ENCODE data around the gene ZNF311.
A peak's percentile ranks its signal among the peaks of the same experiment; 100 is the strongest.

The ZNF311 gene

DNA sequence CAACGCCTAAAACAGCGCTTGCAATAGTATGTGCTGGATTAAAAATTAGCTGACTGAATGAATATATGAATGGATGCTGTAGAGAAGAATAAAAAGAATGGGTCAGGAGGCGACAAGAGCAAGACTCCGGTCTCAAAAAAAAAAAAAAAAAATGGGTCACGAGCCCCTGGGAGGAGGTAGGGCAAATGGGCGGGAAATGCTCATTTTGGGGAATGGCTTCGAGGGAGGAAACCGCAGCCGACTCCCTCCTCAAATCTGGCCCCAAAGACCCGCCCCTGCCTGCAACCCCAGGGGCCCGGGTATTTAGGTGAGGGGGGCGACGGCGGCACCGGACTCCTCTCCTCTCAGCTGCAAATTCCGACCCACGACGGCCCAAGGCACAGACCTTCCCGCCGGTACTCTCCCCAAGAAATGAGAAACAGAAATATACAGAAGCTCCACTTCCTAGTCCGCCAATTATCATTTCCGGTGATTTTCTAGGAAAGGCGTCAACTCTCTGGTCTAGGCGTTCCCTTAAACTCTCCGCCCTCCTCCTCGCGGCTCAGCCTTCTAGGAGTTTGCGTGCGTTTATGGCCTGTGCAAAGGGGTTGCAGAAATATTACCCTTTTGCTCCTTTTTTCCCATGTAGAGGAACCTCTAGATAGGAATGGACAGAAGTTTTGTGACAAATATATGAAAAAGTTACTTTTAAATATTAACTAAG is at the start of gene ZNF311:
TSS of gene ZNF311 (minus strand) at position 133 of the 703 bp plus-strand sequence. CDS start 1,361 bp downstream, outside the sequence.
- DNase-seq: peak; percentile 58

DNA sequence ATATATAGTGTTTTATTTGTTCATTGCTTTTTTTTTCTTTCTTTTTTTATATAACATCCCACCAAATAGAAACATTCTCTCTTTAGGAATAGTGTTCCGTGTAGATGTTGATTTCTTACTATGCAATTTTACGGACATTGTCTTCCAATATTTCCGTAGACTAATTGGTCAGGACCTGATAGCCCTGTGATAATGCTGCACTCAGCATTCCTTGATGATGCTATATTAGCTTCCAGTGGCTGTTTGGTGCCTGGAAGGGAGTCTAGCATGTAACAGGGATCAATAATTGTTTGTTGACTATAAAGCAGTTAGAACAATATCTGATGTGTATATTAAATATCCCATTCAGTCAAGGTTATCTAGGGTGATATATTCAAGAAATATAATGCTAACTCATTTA is 46.6 kb upstream of the ZNF311 start:
- no peak for DNase-seq

DNA sequence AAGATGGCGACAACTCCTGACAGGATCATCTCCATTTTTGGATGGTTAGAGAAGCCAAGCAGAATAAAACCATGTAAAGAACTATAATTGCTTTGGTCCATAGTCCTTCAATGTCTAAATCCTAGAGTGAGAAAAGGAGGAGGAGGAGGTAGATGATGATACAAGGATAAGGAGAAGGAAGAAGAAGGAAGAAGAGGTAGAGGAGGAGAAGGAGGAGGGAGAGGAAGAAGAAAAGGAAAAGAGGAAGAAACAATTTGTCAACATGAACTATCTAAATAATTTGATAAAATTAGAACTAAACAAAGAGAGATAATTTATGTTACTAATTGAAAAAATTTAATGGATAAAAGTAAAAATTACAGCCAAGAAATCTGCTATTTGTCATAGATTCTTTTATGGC is 40.0 kb upstream of the ZNF311 start, which contains the start of gene OR2W1:
TSS of gene OR2W1 (minus strand) at position 101 of the 400 bp plus-strand sequence. CDS start at position 101, 0 bp downstream.
- DNase-seq: no peak

DNA sequence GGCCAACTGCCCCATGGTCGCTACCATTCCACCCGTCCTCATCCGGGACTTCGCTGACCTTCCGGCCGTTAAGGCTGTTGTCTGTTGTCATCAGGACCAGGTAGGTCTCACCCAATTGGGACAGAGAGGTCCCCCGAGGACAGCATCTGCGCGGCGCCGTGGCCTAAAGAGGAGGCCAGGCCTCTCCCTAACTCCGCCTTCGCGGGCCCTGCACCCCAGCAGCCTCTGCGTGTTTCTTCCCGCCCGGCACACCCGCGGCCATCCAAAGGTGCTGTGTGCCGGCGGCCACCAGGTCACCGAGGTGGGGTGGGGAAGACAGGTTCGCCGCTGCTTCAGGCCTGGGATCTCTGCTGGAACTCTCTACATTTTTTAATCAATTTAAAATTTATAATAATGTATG is 30.8 kb upstream of the ZNF311 start:
- no peak for DNase-seq

DNA sequence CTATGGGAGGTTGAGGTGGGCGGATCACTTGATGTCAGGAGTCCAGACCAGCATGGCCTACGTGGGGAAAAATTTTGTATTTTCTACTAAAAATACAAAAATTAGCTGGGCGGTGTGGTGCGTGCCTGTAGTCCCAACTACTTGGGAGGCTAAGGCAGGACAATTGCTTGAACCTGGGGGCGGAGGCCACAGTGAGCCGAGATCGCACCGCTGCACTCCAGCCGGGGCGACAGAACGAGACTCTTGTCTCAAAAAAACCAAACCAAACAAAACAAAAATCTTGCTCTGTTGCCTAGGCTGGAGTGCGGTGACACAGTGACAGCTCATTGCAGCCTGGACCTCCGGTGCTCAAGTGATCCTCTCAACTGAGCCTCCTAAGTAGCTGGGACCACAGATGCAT is 23.7 kb upstream of the ZNF311 start:
- DNase-seq: no peak

DNA sequence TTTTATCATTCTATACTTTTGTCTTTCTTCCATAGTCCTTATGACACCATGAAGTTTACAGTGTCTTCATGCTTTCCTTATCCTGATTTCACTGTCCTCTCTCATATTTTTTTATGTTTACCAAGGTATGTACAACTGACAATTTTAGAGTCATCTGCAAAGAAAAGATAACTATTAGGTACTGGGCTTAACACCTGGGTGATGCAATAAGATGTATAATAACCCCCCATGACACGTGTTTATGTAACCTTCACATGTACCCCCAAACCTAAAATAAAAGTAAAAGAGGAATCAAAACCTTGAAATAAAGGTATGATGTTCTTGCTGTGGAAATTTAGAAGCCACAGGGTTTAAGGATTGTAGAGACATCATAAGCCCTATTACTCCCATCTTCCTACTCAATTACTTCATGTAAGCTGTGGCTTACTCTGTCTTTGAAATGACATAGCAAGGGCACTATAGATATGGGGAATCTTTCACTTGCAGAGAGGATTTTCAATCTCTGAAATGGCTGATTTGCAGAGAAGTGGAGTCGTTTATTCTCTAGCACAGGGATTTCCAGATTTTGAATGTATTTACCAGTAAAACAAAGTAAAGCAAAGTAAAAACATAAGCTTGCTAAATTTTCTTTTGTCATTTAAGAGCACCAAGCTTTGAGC is 20.9 kb upstream of the ZNF311 start:
- no peak for DNase-seq

DNA sequence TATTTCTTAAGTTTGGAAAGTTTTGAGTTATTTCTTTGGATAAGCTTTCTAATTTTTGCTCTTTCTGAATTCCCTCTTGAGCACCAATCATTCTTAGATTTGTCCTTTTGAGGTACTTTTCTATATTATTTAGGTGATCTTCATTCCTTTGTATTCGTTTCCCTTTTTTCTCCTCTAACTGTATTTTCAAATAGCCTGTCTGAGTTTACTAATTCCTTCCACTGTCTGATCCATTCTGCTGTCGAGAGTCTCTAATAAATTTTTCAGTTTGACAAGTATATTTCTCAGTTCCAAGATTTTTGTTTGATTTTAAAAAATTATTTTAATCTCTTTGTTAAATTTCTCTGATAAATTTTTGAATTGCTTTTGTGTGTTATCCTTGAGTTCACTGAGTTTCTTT is 16.3 kb upstream of the ZNF311 start:
- DNase-seq: no peak

DNA sequence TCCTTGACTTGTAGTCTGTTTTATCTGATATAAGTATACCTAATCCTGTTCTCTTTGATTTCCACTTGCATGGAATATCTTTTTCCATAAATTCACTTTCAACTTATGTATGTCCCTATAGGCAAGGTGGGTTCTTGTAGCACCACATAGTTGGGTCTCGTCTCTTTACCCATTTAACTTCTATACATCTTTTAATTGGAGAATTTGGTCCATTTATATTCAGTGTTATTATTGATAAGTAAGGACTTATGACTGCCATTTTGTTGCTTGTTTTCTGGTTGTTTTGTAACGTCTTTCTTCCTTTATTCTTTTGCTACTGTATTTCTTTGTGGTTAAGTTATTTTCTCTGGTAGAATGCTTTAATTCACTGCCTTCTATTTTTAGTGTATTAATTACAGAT is 14.5 kb upstream of the ZNF311 start:
- no peak for DNase-seq

DNA sequence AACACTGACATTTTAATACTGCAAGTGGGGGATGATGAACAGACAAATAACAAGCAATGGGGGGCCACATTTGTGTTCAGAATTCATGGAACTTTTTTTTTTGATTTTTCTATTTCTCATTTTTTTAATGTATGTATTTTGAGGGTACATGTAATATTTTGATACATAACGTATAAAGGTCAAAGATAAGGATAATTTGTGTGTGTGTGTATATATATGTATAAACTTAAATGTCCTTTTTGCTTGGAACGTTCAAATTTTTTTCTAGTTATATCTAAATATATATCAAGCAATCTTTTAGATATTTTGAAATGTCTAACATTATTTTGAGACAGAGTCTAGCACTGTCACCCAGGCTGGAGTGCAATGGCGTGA is 12.3 kb upstream of the ZNF311 start:
- DNase-seq: no peak

DNA sequence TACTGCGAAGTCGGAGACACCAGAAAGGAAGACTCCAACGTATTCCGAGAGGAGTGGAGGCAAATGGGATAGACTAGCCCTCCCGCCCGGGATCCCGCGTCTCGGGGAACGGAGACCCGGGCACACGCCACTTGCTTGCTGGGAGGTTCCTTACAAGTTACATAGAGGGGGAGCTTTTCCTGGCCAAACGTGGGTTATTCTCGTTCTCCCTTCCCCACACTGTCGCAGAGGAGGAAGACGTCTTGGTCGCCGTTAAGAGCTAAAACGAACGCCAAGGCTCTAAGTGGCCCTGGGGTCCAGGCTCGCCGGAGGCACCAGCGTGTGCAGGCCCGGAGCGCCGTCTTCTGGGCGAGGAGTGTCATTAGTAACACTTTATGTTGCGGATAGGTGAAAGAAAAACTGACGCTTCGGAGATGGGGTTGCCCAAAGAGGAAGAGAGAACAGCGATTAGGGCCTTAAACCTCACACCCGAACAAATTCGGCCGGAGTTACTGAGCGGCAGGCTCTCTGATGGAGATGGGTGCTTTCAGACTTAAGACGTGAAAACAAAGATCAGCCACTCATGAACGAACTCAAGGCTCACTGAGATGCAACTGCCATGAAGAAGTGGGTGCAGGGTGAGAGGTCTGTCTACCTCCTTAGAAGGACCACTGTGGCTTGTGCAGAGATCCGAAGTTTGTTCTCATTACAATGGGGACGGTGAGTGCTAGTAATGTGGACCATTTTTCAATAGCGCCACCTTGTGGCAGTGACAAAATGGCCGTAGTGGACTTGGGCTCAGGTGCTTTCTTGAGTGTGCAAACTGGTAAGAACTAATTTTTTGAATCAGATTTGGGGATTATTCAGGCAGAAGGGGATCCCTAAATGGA is 11.7 kb upstream of the ZNF311 start:
- peak; percentile 90 for DNase-seq

DNA sequence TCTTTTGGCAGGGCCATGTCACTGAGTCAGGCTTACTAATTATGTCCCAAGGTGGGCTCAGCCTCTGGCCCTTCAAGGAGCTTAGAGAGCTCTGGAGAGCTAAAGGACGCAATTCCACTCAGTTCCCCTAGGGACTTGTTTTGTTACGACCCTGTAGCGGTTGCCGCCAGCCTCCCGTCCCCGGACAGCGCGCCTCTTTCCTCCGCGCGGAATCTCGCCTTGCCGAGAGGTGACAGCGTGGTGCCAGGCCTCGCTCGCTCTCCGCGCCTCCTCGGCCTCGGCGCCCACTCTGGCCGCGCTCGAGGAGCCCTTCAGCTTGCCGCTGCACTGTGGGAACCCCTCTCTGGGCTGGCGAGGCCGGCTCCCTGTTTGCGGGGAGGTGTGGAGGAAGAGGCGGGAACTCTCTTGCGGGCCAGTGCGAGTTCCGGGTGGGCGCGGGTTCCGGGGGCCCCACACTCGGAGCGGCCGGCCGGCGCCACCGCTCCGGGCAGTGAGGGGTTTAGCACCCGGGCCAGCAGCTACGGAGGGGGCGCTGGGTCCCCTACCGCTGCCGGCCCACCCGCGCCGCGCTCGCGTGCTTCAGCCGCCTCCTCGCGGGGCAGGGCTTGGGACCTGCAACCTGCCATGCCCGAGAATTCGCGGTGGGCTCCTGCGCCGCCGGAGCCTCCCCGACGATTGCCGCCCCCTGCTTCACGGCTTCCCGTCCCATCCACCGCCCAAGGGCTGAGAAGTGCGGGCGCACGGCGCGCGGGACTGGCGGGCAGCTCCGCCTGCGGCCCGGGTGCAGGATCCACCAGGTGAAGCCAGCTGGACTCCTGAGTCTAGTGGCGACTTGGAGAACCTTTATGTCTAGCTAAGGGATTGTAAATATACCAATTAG is 9.9 kb upstream of the ZNF311 start:
- no peak for DNase-seq

DNA sequence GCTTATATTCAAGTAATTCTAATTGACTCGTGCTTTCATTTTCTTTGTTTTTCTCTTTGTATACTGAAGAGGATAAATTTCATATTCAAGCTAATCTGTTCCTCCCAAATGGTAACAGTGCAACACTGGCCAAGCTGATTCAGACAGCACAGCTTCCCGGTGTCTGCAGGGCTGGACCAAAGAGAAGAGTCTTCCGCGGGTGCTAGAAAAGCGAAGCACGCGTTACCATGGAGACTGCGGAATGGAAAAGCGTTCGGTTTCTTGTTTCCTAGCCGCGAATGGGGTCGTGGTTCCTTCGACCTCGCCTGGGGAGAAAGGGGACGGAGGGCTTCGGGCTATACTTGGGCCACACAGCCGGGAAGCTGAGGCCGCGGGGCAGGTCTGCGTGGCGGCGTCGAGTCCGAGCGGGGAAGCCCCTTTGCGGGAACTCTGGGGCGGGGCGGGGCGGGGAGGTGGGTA is 6.2 kb upstream of the ZNF311 start:
- peak; percentile 46 for DNase-seq

DNA sequence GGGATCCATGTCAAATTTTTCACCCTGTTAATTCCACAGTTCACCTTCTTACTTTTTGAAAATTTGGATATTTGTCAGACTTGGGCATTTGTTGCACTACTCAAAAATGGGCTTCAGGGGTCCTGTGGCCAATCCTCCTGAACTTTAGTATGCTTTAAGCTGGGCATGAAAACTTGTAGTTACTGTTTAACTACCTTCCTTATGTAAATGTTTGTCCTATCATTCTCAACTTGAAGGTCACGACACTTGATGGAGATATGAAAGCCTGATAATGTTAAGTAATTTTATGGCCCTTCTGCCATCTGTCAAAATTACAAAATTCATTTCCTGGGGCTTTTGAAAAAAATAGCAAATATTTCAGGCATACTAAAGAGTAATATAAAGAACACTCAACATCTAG is 4.2 kb upstream of the ZNF311 start:
- DNase-seq: no peak

DNA sequence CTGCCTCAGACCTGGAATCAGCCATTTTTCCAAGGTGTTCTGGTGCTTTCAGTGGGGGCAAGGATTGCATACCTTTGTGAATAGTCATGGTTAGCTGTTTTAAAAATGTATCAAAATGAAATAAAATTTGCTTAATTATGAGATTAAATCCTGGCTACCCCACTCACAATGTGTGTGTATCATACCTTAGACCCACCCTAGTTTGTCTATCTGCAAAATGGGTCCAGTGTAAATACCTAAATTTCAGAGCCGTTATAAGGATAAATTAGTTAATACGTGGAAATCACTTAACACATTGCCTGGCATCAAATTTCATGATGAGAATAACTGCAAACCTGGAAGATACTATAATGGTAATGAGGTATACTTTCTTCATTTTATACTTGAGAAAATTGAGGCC is 3.0 kb upstream of the ZNF311 start:
- no peak for DNase-seq

DNA sequence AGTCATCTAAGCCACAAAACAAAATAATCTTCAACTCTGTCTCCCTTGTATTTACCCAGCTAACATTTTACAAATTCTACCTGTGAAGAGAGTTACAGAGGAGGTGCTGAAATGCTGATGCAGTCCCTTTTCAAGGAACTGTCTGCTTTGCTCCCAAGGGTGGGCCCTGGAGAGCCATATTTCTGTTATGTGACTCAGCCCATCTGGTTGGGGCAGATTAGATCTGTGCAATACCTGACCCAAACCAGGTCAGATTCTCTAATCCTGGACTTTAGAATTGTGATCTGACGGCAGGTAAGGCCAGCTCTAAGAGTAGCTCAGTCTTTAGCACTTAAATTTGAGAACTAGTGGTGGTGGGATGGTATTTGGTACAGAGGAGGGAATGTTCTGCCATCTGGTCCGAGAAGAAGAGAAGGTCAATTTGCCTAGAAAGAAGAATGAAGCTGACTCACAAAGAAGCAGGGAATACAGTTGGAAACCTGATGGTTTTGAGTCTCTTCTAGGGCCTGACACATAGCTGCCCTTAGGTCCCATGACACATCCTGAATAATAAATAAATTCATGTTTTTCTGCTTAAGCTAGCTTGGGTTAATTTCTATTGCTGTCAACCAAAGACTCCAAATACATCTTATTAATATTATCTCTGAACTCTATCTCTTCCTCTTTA is 8.1 kb downstream of the ZNF311 start:
- no peak for DNase-seq

DNA sequence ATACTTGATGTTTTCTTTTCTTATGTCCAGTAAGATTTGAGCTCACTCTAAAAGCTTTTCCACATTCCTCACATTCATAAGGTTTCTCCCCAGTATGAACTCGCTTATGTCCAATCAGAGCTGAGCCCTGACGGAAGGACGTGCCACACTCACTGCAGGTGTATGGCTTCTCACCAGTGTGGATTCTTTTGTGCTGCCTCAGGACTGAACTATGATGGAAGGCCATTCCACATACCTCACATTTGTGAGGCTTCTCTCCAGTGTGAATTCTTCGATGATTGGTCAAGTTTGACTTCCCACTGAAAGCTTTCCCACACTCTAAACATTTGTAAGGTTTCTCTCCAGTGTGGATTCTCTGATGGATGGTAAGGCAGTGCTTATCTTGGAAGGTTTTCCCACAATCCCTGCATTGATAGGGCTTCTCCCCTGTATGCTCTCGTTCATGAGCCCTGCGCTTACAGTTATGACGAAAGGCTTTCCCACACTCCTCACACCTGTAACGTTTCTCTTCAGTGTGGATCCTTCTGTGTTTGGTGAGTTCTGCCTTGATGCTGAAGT is 9.9 kb downstream of the ZNF311 start:
- DNase-seq: no peak

DNA sequence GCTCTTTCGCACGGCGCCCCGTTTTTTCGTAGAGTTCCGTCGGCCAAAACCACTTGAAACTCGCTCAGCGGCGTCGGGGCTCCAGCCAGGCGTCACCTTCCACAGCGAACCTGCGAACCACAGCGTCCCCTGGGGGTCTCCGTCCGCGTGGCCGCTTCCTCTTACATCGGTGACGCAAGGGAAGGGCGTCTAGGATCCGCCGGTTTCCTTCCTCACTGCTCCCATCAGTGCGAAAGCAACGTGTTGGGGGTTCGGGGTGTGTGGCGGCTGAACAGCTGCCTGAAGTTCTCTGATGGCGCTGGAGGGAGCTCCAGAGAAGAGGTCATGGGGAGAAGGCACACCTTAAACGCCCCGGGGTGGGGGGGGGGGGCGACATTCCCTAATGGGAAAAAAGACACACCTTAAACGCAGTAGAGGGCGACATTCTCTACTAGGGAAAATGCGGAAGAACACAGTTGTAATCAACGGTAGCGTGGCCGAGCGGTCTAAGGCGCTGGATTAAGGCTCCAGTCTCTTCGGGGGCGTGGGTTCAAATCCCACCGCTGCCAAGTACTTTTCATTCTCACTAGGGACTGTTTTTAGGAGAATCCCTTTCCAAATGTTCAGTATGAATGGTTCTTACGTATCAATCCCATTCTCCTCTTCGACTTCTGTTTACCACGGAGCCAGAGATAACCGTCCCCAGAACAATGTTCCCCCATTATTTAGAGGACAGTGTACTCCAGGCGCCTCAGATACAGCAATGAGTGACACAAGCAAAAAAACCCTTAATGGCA is 16.4 kb downstream of the ZNF311 start:
- DNase-seq: peak; percentile 80

DNA sequence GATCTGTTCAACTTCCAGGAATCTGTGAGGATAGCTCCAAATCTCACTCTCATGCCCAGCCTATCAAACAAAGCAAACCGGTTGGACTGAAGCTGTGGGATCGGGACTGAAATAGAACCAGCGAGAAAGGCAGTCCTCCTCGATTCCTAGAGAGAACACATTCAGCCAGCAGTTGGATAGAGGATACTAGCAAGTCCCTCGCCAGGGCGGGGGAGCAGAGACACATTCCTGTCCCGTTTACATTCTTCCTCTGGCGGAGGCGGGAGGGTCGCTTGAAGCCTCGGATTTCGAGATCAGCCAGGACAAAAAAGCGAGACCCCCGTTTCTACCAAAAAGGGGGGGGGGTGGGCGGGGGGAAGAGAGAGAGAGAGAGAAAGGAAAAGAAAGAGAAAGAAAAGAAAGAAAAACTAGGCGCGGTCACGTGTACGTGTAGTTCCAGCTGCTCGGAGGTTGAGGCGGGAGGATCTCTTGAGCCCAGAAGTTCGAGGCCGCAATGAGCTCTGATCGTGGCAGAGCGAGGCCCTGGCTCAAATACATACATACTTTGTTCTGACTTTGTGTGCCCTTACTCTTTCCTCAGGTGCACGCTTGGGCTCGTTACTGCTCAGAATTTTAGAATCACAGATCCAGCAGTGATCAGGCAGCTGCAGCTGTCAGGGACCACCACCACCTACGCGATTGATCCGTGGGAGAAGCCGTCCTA is 19.5 kb downstream of the ZNF311 start:
- peak; percentile 32 for DNase-seq

DNA sequence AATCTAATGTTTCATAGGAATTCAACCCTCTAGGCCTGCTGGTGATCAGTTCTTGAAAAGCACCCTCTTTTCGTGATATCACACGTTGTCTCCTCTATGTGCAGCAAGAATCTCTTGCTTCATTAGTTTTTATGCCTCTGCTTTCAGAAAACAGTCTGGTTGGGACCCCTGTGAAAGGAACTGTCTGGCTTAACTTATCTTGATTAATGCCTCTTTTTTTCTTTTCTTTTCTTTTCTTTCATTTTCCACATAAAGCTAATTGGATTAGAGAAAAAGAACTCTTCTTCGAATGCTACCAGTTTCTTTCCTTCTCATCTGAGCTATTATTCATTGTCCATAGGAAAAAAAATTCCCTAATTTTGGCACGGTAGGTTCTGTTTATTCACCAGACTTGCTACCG is 21.3 kb downstream of the ZNF311 start:
- no peak for DNase-seq
